Keratinocyte (primary cell): Measurements from ENCODE around the gene CPT1B. TPM values are rescaled to one million over a fixed set of nuclear protein-coding genes. Genes with fewer than 3 reads are reported as not detected.
A peak's percentile ranks its signal among the peaks of the same experiment; 100 is the strongest.

Source experiments
- DNase-seq: peaks from one replicate; pipeline ENCODE4 v3.0.0-alpha.2; 2011; ENCODE audit warnings: low read depth, missing footprints, low spot score
- FAIRE-seq: peaks from 2 replicates; lab custom pipeline; 2011; peaks lifted over from hg19 to GRCh38; lab: Jason Lieb, UNC
- H2AFZ ChIP-seq: 2 replicates; pipeline ENCODE4 v1.6.0; 2012; ENCODE audit warnings: low read length, control low read depth, inconsistent platforms; ENCODE audit not compliant: control insufficient read depth
- H3K27ac ChIP-seq: 2 replicates; pipeline ENCODE4 v1.5.1; 2011; ENCODE audit warnings: low read length; ENCODE audit not compliant: control insufficient read depth, insufficient read depth
- H3K27me3 ChIP-seq: 3 replicates; pipeline ENCODE4 v1.6.0; 2011; ENCODE audit warnings: low read length; ENCODE audit not compliant: control insufficient read depth, insufficient read depth; ENCODE audit errors: extremely low read depth
- H3K36me3 ChIP-seq, 2 experiments: 2 replicates in 1 of 2; 3 replicates in 1 of 2; pipeline ENCODE4 v1.5.1; 2011; ENCODE audit warnings: low read length in 2 of 2, mild to moderate bottlenecking in 1 of 2; ENCODE audit not compliant: control insufficient read depth in 2 of 2, insufficient read depth in 2 of 2; ENCODE audit errors: extremely low read depth in 1 of 2
- H3K4me1 ChIP-seq: 3 replicates; pipeline ENCODE4 v1.5.1; 2011; ENCODE audit warnings: low read length; ENCODE audit not compliant: control insufficient read depth, insufficient read depth; ENCODE audit errors: extremely low read depth
- H3K4me2 ChIP-seq: 3 replicates; pipeline ENCODE4 v1.6.0; 2011; ENCODE audit warnings: low read depth, low read length; ENCODE audit not compliant: control insufficient read depth, insufficient read depth; ENCODE audit errors: extremely low read depth
- H3K4me3 ChIP-seq, 3 experiments: fragments of 200-600 bp in 1 of 3; sonication (generic) in 1 of 3; 2 replicates in 2 of 3; 3 replicates in 1 of 3; pipeline ENCODE4 v1.5.1; 2011 to 2016; ENCODE audit warnings: low read length in 3 of 3, mild to moderate bottlenecking in 3 of 3, control low read depth in 2 of 3, inconsistent platforms in 1 of 3, low read depth in 1 of 3, mixed read lengths in 1 of 3, mixed run types in 1 of 3, moderate library complexity in 1 of 3; ENCODE audit not compliant: control insufficient read depth in 2 of 3, insufficient read depth in 2 of 3; ENCODE audit errors: extremely low read depth in 1 of 3
- H3K79me2 ChIP-seq: 2 replicates; pipeline ENCODE4 v1.6.0; 2012; ENCODE audit warnings: low read length; ENCODE audit not compliant: control insufficient read depth, insufficient read depth
- H3K9ac ChIP-seq: 3 replicates; pipeline ENCODE4 v1.6.0; 2011; ENCODE audit warnings: low read length; ENCODE audit not compliant: control insufficient read depth, insufficient read depth; ENCODE audit errors: extremely low read depth
- H3K9me1 ChIP-seq: 3 replicates; pipeline ENCODE4 v1.6.0; 2011; ENCODE audit warnings: low read length; ENCODE audit not compliant: control insufficient read depth, insufficient read depth; ENCODE audit errors: extremely low read depth
- H3K9me3 ChIP-seq: 2 replicates; pipeline ENCODE4 v1.5.1; 2012; ENCODE audit warnings: low read depth, low read length; ENCODE audit not compliant: control insufficient read depth
- H4K20me1 ChIP-seq: 3 replicates; pipeline ENCODE4 v1.6.0; 2011; ENCODE audit warnings: low read length; ENCODE audit not compliant: control insufficient read depth, insufficient read depth; ENCODE audit errors: extremely low read depth
- CTCF ChIP-seq, 3 experiments: IDR thresholded peaks in 1 of 3; conservative IDR thresholded peaks in 1 of 3; optimal IDR thresholded peaks in 1 of 3; 2 replicates in 2 of 3; 3 replicates in 1 of 3; pipeline versions ENCODE3 to v1.5.1; 2011; ENCODE audit warnings: low read length in 3 of 3, mild to moderate bottlenecking in 3 of 3, moderate library complexity in 2 of 3, control low read depth in 1 of 3, inconsistent platforms in 1 of 3; ENCODE audit not compliant: insufficient read depth in 2 of 3; ENCODE audit errors: extremely low read depth in 1 of 3
- EZH2 ChIP-seq: IDR thresholded peaks from one replicate; pipeline ENCODE4 v1.6.1; 2012; ENCODE audit warnings: inconsistent platforms, mild to moderate bottlenecking, low read length, moderate library complexity
- dilution Hi-C: fragments of 300-500 bp; cut with MboI; formaldehyde crosslinking; loops from one replicate; pipeline ENCODE4 v1.7.0; 2020; ENCODE audit warnings: low sequenced_read_pairs; ENCODE audit not compliant: extremely low pct_ligation_motif_present
- polyA plus RNA-seq, 5 experiments: library from polyadenylated mRNA; depleted of rRNA in 3 of 5; stranded (reverse) in 3 of 5; stranded (forward) in 1 of 5; unstranded in 1 of 5; fragments of >200 nt; gene quantifications; 1 replicate in 1 of 5; 2 replicates in 3 of 5; 3 replicates in 1 of 5; pipeline versions ENCODE4 v1.2.1 to v1.2.3, GENCODE V29; 2011 to 2012; ENCODE audit warnings: missing spikeins in 2 of 5, low read depth in 1 of 5, low replicate concordance in 1 of 5

CPT1B gene
- polyA plus RNA-seq, 1 donor (not counting 4 experiments of a cell fraction or from before 2014, with no cell fraction given): 11.0 TPM

- H3K79me2 ChIP-seq: peaks cover 24% of the 10 kb centered on the region
- no peak overlapping the region for H2AFZ ChIP-seq
- dilution Hi-C loops: no loop called here
- H4K20me1 ChIP-seq: no peaks in the 10 kb centered on the region
- peak overlapping the region; percentile 69 for H3K4me2 ChIP-seq
- TF ChIP-seq EZH2: no peak
- TF ChIP-seq CTCF (optimal IDR thresholded peaks at IDR 0.05 in 1 of 3, IDR thresholded peaks at IDR 0.05 in 1 of 3, conservative IDR thresholded peaks at IDR 0.05 in 1 of 3; ENCODE audit: extremely low read depth in 1 of 3, insufficient read depth in 2 of 3, low read length in 3 of 3): no peak
- DNase-seq (no peak), FAIRE-seq (no peak)
- no peaks in the 10 kb centered on the region for H3K9me3 ChIP-seq
- peaks cover 20 to 29% of the 10 kb centered on the region in 2 experiments for H3K36me3 ChIP-seq
- H3K4me1 ChIP-seq: peaks cover 16% of the 10 kb centered on the region
- H3K9me1 ChIP-seq: no peaks in the 10 kb centered on the region
- peak overlapping the region; percentile 85 for H3K9ac ChIP-seq
- no peaks in the 10 kb centered on the region for H3K27me3 ChIP-seq
- peak overlapping the region; percentile 70 for H3K27ac ChIP-seq
- H3K4me3 ChIP-seq: peak overlapping the region; percentile 72 to 81 (median 79)
These were observed 54.2 kb downstream of the CPT1B start for GRCh38 chr22:50523806-50524675.

- Histone ChIP-seq H3K36me3 (peaks cover 22 to 29% of the 10 kb centered on the region in 2 experiments), H3K4me3 (no peak overlapping the region), H3K9ac (no peak overlapping the region)
These were observed 54.8 kb downstream of the CPT1B start for GRCh38 chr22:50523458-50523805.

More at GRCh38 chr22:50523458-50523805, 54.8 kb downstream of the CPT1B start:
- Histone ChIP-seq H3K9me1 (no peaks in the 10 kb centered on the region), H3K79me2 (peaks cover 24% of the 10 kb centered on the region), H3K9me3 (no peaks in the 10 kb centered on the region), H3K27me3 (no peaks in the 10 kb centered on the region), H3K27ac (no peak overlapping the region), H4K20me1 (no peaks in the 10 kb centered on the region), H2AFZ (no peak overlapping the region), H3K4me2 (no peak overlapping the region), H3K4me1 (peaks cover 16% of the 10 kb centered on the region)
- DNase-seq (no peak), FAIRE-seq (no peak)
- dilution Hi-C loops: no loop called here
- no peak for TF ChIP-seq EZH2
- TF ChIP-seq CTCF (optimal IDR thresholded peaks at IDR 0.05 in 1 of 3, IDR thresholded peaks at IDR 0.05 in 1 of 3, conservative IDR thresholded peaks at IDR 0.05 in 1 of 3; ENCODE audit: extremely low read depth in 1 of 3, insufficient read depth in 2 of 3, low read length in 3 of 3): no peak
